ENCODE measurements around the gene GBX1.

Gene GBX1

GRCh38 chr7:151125470-151125845 lies 42.0 kb downstream of the GBX1 start:
- no peak for DNase-seq

- no peak for DNase-seq
Measured at GRCh38 chr7:151124899-151125399, 42.5 kb downstream of the GBX1 start.

- DNase-seq: no peak
Measured at GRCh38 chr7:151124481-151124880, 43.0 kb downstream of the GBX1 start.

GRCh38 chr7:151123822-151124464 lies 43.6 kb downstream of the GBX1 start:
- peak; percentile 42 for DNase-seq

- no peak for DNase-seq
Measured at GRCh38 chr7:151123158-151123821, 44.2 kb downstream of the GBX1 start.

GRCh38 chr7:151122796-151123157 lies 44.7 kb downstream of the GBX1 start:
- DNase-seq: no peak

- DNase-seq: no peak
Measured at GRCh38 chr7:151122276-151122675, 45.2 kb downstream of the GBX1 start.

GRCh38 chr7:151121380-151122170 lies 45.9 kb downstream of the GBX1 start:
- DNase-seq: no peak

GRCh38 chr7:151120896-151121295 lies 46.6 kb downstream of the GBX1 start:
- DNase-seq: no peak

- no peak for DNase-seq
Measured at GRCh38 chr7:151119902-151120301, 47.6 kb downstream of the GBX1 start.

GRCh38 chr7:151119055-151119415 lies 48.5 kb downstream of the GBX1 start:
- no peak for DNase-seq

- no peak for DNase-seq
Measured at GRCh38 chr7:151118108-151119054, 49.1 kb downstream of the GBX1 start.

- DNase-seq: no peak
Measured at GRCh38 chr7:151117565-151117964, 49.9 kb downstream of the GBX1 start.

GRCh38 chr7:151116603-151117440 lies 50.7 kb downstream of the GBX1 start:
- DNase-seq: no peak

- no peak for DNase-seq
Measured at GRCh38 chr7:151115836-151116418, 51.6 kb downstream of the GBX1 start.

- DNase-seq: no peak
Measured at GRCh38 chr7:151115121-151115835, 52.2 kb downstream of the GBX1 start.

GRCh38 chr7:151114151-151115090 lies 53.1 kb downstream of the GBX1 start:
- DNase-seq: no peak

GRCh38 chr7:151113344-151114150 lies 53.9 kb downstream of the GBX1 start:
- no peak for DNase-seq
